Measurements from ENCODE around the gene ARHGEF39. TPM values are rescaled to one million over a fixed set of nuclear protein-coding genes. Genes with fewer than 3 reads are reported as not detected.

The ARHGEF39 gene
- total and polyA plus RNA-seq, 9 of the 15 experiments (the other 6 are each of a cell fraction or from before 2014, with no cell fraction given), result 2.8 to 21.7 (median 12.9) TPM

DNA sequence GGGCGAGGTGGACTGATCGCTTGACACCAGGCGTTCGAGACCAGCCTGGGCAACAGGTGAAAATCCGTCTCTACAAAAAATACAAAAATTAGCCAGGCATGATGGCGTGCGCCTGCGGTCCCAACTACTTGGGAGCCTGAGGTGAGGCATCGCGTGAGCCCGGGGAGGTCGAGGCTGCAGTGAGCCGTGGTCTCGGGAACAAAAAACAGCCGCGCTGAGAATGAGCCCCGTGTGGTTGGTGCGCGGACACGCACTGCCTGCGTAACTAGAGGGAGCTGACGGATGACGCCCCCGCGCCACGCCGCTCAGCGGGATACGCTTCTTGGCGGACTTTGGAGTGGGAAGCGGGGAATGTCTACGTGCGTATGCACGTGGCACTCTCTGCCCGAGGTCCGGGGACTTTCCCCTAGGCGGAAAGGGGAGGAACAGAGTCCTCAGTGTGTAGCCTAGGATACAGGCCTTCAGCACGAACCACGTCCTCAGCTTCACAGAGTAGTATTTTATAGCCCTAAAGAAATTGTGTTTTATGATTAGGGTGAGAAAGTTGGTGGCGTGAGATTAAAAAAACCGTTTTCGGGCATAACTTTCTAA lies 7.4 kb downstream of the ARHGEF39 start, which contains the start of gene RMRP (continued):
- TF ChIP-seq POLR3A (IDR thresholded peaks at IDR 0.05; ENCODE audit: borderline replicate concordance, extremely low read depth, insufficient read depth, insufficient read length), result peak; percentile 89
- TF ChIP-seq PTRF (tag; IDR thresholded peaks at IDR 0.05), result no peak
- TF ChIP-seq, protein P1, sequence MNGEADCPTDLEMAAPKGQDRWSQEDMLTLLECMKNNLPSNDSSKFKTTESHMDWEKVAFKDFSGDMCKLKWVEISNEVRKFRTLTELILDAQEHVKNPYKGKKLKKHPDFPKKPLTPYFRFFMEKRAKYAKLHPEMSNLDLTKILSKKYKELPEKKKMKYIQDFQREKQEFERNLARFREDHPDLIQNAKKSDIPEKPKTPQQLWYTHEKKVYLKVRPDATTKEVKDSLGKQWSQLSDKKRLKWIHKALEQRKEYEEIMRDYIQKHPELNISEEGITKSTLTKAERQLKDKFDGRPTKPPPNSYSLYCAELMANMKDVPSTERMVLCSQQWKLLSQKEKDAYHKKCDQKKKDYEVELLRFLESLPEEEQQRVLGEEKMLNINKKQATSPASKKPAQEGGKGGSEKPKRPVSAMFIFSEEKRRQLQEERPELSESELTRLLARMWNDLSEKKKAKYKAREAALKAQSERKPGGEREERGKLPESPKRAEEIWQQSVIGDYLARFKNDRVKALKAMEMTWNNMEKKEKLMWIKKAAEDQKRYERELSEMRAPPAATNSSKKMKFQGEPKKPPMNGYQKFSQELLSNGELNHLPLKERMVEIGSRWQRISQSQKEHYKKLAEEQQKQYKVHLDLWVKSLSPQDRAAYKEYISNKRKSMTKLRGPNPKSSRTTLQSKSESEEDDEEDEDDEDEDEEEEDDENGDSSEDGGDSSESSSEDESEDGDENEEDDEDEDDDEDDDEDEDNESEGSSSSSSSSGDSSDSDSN (IDR thresholded peaks at IDR 0.05; ENCODE audit: borderline replicate concordance in 1 of 2, low read depth in 2 of 2, low read length in 2 of 2), result peak; percentile 71 to 95; a peak in 3 of 4 replicates
- TF ChIP-seq, protein P2, sequence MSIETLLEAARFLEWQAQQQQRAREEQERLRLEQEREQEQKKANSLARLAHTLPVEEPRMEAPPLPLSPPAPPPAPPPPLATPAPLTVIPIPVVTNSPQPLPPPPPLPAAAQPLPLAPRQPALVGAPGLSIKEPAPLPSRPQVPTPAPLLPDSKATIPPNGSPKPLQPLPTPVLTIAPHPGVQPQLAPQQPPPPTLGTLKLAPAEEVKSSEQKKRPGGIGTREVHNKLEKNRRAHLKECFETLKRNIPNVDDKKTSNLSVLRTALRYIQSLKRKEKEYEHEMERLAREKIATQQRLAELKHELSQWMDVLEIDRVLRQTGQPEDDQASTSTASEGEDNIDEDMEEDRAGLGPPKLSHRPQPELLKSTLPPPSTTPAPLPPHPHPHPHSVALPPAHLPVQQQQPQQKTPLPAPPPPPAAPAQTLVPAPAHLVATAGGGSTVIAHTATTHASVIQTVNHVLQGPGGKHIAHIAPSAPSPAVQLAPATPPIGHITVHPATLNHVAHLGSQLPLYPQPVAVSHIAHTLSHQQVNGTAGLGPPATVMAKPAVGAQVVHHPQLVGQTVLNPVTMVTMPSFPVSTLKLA (conservative IDR thresholded peaks at IDR 0.05), result peak; percentile 97 to 98
- no peak for TF ChIP-seq ZNF24 (IDR thresholded peaks at IDR 0.05)
- peak; percentile 61 for TF ChIP-seq SUPT5H (IDR thresholded peaks at IDR 0.05)
- peak; percentile 22; the same call in 1 of the 2 replicates for TF ChIP-seq HCFC1 (IDR thresholded peaks at IDR 0.05; ENCODE audit: low read depth, low read length)
- TF ChIP-seq WHSC1 (IDR thresholded peaks at IDR 0.05; ENCODE audit: low read length), result no peak
- TF ChIP-seq, protein P3, sequence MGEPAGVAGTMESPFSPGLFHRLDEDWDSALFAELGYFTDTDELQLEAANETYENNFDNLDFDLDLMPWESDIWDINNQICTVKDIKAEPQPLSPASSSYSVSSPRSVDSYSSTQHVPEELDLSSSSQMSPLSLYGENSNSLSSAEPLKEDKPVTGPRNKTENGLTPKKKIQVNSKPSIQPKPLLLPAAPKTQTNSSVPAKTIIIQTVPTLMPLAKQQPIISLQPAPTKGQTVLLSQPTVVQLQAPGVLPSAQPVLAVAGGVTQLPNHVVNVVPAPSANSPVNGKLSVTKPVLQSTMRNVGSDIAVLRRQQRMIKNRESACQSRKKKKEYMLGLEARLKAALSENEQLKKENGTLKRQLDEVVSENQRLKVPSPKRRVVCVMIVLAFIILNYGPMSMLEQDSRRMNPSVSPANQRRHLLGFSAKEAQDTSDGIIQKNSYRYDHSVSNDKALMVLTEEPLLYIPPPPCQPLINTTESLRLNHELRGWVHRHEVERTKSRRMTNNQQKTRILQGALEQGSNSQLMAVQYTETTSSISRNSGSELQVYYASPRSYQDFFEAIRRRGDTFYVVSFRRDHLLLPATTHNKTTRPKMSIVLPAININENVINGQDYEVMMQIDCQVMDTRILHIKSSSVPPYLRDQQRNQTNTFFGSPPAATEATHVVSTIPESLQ (CRISPR knock-in tag; IDR thresholded peaks at IDR 0.05), result peak; percentile 82; the same call in 1 of the 2 replicates
- TF ChIP-seq, protein P4, sequence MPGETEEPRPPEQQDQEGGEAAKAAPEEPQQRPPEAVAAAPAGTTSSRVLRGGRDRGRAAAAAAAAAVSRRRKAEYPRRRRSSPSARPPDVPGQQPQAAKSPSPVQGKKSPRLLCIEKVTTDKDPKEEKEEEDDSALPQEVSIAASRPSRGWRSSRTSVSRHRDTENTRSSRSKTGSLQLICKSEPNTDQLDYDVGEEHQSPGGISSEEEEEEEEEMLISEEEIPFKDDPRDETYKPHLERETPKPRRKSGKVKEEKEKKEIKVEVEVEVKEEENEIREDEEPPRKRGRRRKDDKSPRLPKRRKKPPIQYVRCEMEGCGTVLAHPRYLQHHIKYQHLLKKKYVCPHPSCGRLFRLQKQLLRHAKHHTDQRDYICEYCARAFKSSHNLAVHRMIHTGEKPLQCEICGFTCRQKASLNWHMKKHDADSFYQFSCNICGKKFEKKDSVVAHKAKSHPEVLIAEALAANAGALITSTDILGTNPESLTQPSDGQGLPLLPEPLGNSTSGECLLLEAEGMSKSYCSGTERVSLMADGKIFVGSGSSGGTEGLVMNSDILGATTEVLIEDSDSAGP (CRISPR knock-in tag; IDR thresholded peaks at IDR 0.05), result no peak
- TF ChIP-seq ARID2 (IDR thresholded peaks at IDR 0.05), result no peak
- TF ChIP-seq ZNF699 (CRISPR knock-in tag; IDR thresholded peaks at IDR 0.05; ENCODE audit: insufficient replicate concordance), result no peak
- TF ChIP-seq, protein P5, sequence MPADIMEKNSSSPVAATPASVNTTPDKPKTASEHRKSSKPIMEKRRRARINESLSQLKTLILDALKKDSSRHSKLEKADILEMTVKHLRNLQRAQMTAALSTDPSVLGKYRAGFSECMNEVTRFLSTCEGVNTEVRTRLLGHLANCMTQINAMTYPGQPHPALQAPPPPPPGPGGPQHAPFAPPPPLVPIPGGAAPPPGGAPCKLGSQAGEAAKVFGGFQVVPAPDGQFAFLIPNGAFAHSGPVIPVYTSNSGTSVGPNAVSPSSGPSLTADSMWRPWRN (IDR thresholded peaks at IDR 0.05; ENCODE audit: low read depth), result 0 out of 2 replicates have a peak, but pooled peaks have one; percentile 16
- TF ChIP-seq ZNF445 (CRISPR knock-in tag; IDR thresholded peaks at IDR 0.05; ENCODE audit: low read depth), result no peak
- TF ChIP-seq NR2C1 (IDR thresholded peaks at IDR 0.05), result no peak
- peak; percentile 19; the same call in 1 of the 2 replicates for TF ChIP-seq NR2C1 (tag; IDR thresholded peaks at IDR 0.05)
- peak; percentile 25 for TF ChIP-seq SAP30 (IDR thresholded peaks at IDR 0.05; ENCODE audit: borderline replicate concordance, insufficient read depth, low read depth, low read length, poor library complexity, severe bottlenecking)
- TF ChIP-seq ZNF384 (IDR thresholded peaks at IDR 0.05; ENCODE audit: low read depth, low read length), result no peak
- TF ChIP-seq ZSCAN29 (IDR thresholded peaks at IDR 0.05), result peak; percentile 77
- TF ChIP-seq MIER1 (IDR thresholded peaks at IDR 0.05; ENCODE audit: low read depth), result no peak
- TF ChIP-seq ZC3H8 (IDR thresholded peaks at IDR 0.05), result no peak
